Ecto neural progenitor cell (in vitro differentiated cells): ENCODE results near the gene TXNRD2.

Experiments used
- DNase-seq: peaks from one replicate; pipeline ENCODE4 v3.0.0-alpha.2; 2018; ENCODE audit warnings: low spot score

Gene TXNRD2

GRCh38 chr22:19979712-19980493 is 38.3 kb upstream of the TXNRD2 start:
- no peak for DNase-seq

GRCh38 chr22:19978748-19979147 is 37.1 kb upstream of the TXNRD2 start:
- no peak for DNase-seq

DNA sequence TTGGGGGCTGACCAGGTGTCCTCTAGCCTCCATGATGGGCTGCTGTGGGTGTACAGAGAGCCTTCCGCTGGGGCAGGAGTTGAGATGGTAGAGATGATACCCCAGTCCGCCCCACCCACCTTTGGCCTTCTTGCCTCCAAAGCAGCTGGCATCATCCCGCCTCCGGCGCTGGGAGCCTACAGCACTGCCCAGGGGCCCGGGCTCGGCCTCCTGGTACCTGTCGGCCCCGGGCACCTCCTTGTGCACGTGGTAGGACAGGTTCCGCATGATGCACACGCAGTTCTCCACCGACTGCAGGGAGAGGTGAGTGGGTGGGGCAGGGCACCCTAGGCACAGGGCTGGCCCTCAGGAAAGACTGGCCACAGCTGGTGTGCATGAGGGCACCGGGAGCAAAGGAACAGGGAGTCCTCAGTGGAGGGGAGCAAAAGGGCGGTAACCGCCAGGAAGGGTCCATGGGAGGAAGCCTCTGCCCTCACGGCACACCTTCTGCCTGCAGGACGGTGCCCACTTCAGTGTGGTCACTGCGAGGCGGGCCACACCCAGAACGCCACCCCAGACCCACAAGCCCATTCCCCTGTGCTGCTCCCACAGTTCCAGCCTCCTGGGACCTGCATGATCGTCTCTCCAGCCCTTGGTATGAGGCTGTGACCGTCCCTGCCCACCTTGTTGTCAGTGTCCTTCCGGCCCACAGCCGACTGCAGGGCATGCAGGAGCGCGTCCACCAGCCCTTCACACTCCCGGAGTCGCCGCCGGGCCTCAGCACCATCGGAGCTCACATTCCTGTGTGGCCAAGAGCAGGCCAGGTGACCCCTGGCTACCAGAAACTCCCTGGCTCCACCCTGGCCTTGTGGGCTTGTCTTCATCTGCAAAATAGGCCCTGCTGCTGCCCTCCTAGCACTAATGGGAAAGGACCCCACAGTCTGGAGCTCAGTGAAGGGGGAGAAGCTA is 36.0 kb upstream of the TXNRD2 start:
- no peak for DNase-seq

GRCh38 chr22:19976671-19977070 is 35.1 kb upstream of the TXNRD2 start:
- no peak for DNase-seq

- no peak for DNase-seq
These were observed 34.1 kb upstream of the TXNRD2 start for GRCh38 chr22:19975707-19976035.

- DNase-seq: no peak
These were observed 33.5 kb upstream of the TXNRD2 start for GRCh38 chr22:19974935-19975706.

GRCh38 chr22:19974268-19974861 is 32.7 kb upstream of the TXNRD2 start:
- peak; percentile 85 for DNase-seq

DNA sequence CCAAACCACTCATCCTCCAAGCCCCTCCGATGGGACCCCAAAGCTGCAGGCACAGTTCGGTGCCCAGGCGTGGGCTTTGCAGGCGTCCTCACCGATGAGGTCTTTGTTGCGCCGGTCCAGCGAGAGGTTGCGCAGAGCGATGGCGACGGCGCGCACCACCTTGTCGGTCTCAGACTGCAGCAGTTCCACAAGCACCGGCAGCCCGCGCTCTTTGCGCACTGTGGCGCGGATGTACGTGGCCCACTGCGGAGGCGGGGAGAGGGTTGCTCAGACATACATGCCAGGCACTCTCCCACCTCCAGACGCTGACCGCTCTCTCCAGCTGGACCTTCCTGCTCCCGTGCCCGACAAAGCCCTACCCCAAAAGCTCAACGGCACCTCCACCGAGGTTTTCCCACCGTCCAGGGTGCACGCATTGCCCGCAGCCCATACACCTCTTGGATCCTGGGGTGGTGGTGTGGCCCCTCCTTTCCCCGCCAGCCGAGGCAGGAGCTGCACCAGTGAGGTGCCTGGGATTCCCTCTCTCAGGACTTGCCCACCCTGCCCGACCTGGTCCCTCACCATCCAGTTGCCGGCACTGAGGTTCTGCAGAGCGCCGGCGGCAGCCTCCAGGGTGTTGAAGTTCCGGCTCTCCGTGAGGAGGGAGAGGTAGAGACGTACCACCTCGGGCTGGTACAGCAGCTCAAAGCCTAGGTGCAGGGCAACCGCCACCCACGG is 32.1 kb upstream of the TXNRD2 start:
- DNase-seq: no peak

- DNase-seq: no peak
These were observed 31.3 kb upstream of the TXNRD2 start for GRCh38 chr22:19972652-19973550.

- DNase-seq: no peak
These were observed 30.6 kb upstream of the TXNRD2 start for GRCh38 chr22:19972251-19972650.

DNA sequence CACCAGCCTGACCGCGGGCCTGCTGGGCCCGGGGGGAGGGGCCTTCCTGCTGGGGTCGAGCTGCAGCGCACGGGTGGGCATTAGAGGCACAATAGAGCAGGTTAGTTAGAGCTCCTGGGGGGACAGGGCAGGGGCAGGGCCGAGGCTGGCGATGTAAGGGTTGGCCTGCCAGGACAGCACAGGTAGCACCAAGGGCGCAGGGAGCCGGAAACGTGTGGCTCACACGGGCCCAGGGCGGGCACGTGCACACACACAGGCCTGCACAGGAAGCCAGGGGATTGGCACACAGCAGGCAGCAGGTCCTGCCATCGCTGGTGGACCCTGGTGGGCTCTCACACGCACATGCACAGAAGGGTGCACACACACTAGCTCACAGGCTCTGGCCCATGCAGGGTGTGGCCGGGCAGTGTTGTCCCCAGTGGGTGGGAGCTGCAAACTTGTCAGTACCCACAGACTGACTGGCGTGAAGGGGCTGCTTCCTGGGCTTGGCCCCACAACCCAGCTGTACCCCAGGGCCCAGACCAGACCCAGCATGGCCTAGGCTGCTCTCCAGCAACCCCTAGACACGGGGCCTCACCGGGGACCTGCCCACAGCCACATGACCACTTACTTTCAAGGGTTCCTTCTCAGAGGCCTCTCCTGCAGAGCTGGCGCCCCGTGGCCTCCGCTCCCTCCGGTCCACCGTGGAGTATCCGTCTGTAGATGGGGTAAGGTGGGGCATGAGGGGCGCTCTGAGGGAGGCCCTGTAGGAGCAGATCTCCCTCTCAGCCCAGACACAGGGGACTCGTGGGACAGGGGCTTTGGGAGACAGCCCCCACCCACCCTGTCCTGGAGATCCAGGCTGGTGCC is 29.9 kb upstream of the TXNRD2 start:
- no peak for DNase-seq

- DNase-seq: peak; percentile 87
These were observed 29.1 kb upstream of the TXNRD2 start for GRCh38 chr22:19970479-19971275.

DNA sequence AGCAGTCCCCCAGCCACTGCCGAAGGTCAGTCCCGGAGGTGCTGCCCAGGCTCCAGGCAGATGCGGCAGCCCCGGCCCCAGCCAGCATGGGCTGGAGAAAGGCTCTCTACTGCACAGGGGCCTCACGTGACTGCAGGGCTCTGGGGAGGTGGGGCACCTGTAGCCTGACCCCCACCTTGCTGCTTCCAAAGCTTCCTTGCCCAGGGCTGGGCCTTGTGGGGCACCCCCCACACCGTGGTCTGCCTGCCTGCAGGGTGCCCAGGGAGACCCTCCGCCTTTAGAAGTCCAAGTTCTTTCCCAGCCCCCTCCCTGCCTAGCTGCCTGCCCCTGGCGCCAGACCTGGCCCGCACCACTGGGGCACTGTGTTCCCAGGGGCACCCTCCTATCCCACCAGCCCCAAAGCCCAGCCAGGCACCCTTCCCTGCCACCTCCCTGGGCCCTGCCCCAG is 28.4 kb upstream of the TXNRD2 start:
- DNase-seq: no peak

GRCh38 chr22:19969141-19969928 is 27.7 kb upstream of the TXNRD2 start:
- DNase-seq: no peak

DNA sequence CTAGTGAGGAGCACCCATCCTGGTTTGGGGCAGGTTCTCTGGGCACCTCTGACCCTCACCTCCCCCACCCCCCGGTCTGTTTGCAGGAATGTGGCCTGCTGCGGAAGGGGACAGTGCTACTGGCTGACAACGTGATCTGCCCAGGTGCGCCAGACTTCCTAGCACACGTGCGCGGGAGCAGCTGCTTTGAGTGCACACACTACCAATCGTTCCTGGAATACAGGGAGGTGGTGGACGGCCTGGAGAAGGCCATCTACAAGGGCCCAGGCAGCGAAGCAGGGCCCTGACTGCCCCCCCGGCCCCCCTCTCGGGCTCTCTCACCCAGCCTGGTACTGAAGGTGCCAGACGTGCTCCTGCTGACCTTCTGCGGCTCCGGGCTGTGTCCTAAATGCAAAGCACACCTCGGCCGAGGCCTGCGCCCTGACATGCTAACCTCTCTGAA is 26.9 kb upstream of the TXNRD2 start:
- DNase-seq: no peak

- DNase-seq: no peak
These were observed 26.3 kb upstream of the TXNRD2 start for GRCh38 chr22:19967850-19968449.
